ENCODE results near the gene ARPC2. TPM values are rescaled to one million over a fixed set of nuclear protein-coding genes. Genes with fewer than 3 reads are reported as not detected.

The ARPC2 gene
- total RNA-seq, 1 experiment from 2014 or later: 187 TPM

GRCh38 chr2:218252509-218253231, 35.7 kb downstream of the ARPC2 start:
- Histone ChIP-seq H3K27ac (ENCODE audit: low read depth, low read length) (no peak overlapping the region), H3K9me2 (ENCODE audit: insufficient read depth) (no peaks in the 10 kb centered on the region), H3K79me2 (ENCODE audit: insufficient read depth, low read length) (no peaks in the 10 kb centered on the region), H3K9ac (ENCODE audit: low read length) (no peak overlapping the region), H3K9me3 (ENCODE audit: control insufficient read depth in 1 of 2, insufficient read depth in 1 of 2, low read depth in 1 of 2, low read length in 2 of 2) (no peaks in the 10 kb centered on the region), H3K4me2 (ENCODE audit: low read length) (no peak overlapping the region), H3K4me3 (replicated peaks in 1 of 2; ENCODE audit: low read depth in 1 of 2, low read length in 2 of 2) (no peak overlapping the region), H4K20me1 (ENCODE audit: insufficient read depth) (no peaks in the 10 kb centered on the region), H2AFZ (ENCODE audit: low read depth, low read length, poor library complexity, severe bottlenecking) (no peak overlapping the region), H3K27me3 (ENCODE audit: insufficient read depth, low read length) (no peaks in the 10 kb centered on the region), H3K4me1 (ENCODE audit: control insufficient read depth in 1 of 2, insufficient read depth in 2 of 2, low read length in 2 of 2) (no peaks in the 10 kb centered on the region; a peak in 1 of 4 replicates), H3K36me3 (ENCODE audit: control insufficient read depth in 1 of 2, insufficient read depth in 2 of 2, low read length in 2 of 2) (peaks cover 45 to 57% of the 10 kb centered on the region in 2 experiments; a peak in 3 of 4 replicates)
- DNase-seq (ENCODE audit: low read depth, low spot score) (no peak), ATAC-seq (no peak)
- intact Hi-C loops (cut with micrococcal nuclease): no loop called here
- ChIA-PET RAD21 (ENCODE audit: low non-redundant PET in 1 of 2, low total read pairs in 2 of 2, uncharacterized antibody in 2 of 2, unreplicated experiment in 2 of 2) (no interaction called here), CTCF (interaction anchor here (0.9 kb wide), 1 partner anchor 9 kb away, joined by 3 read pairs; no protein-coding TSS in a partner anchor), POLR2A (no interaction called here)
- TF ChIP-seq SP1 (IDR thresholded peaks at IDR 0.05; ENCODE audit: low read depth): no peak
- no peak for TF ChIP-seq ATF3 (IDR thresholded peaks at IDR 0.05)
- TF ChIP-seq POLR2A (IDR thresholded peaks at IDR 0.05; ENCODE audit: borderline replicate concordance, extremely low read depth, insufficient read depth, insufficient read length): no peak
- TF ChIP-seq EZH2phosphoT487 (IDR thresholded peaks at IDR 0.05; ENCODE audit: borderline replicate concordance): no peak
- no peak for TF ChIP-seq CEBPB (IDR thresholded peaks at IDR 0.05; ENCODE audit: low read depth)
- TF ChIP-seq YY1 (IDR thresholded peaks at IDR 0.05; ENCODE audit: extremely low read depth, insufficient replicate concordance, low read depth, low read length): no peak
- no peak for TF ChIP-seq FOSL1 (IDR thresholded peaks at IDR 0.05; ENCODE audit: low read depth)
- no peak for TF ChIP-seq CBX3 (IDR thresholded peaks at IDR 0.05; ENCODE audit: low read depth)
- TF ChIP-seq SRF (IDR thresholded peaks at IDR 0.05; ENCODE audit: low read depth): no peak
- no peak for TF ChIP-seq SIN3A (IDR thresholded peaks at IDR 0.05; ENCODE audit: low read depth)
- no peak for TF ChIP-seq ZFX (IDR thresholded peaks at IDR 0.05)
- no peak for TF ChIP-seq RAD21 (IDR thresholded peaks at IDR 0.05; ENCODE audit: low read depth)
- no peak for TF ChIP-seq EZH2 (IDR thresholded peaks at IDR 0.05)
- BruUV-seq (replicated peaks): no TSS peak

Measured in HCT116 (cell line).